Astrocyte of the spinal cord (primary cell): ENCODE results near the gene CCDC138.

Source experiments
- DNase-seq: peaks from one replicate; pipeline ENCODE4 v3.0.0; 2011; ENCODE audit warnings: low read depth, low spot score
- H3K4me3 ChIP-seq: 2 replicates; pipeline ENCODE4 v1.5.1; 2011; ENCODE audit warnings: low read depth, mild to moderate bottlenecking, low read length, moderate library complexity
- in situ Hi-C: cut with HindIII; loops from 2 replicates; pipeline ENCODE4 v1.10.0; 2017; ENCODE audit warnings: low sequenced_read_pairs
- TF ChIP-seq, protein P1 (sequence below): IDR thresholded peaks from 2 replicates; pipeline ENCODE4 v1.5.1; 2012; ENCODE audit warnings: low read depth, mild to moderate bottlenecking, low read length, inconsistent platforms

CCDC138 gene

GRCh38 chr2:108909275-108909823, 122.8 kb downstream of the CCDC138 start:
- in situ Hi-C loops: no loop called here
- DNase-seq: no peak
- no peak overlapping the region for H3K4me3 ChIP-seq
- TF ChIP-seq, protein P1, sequence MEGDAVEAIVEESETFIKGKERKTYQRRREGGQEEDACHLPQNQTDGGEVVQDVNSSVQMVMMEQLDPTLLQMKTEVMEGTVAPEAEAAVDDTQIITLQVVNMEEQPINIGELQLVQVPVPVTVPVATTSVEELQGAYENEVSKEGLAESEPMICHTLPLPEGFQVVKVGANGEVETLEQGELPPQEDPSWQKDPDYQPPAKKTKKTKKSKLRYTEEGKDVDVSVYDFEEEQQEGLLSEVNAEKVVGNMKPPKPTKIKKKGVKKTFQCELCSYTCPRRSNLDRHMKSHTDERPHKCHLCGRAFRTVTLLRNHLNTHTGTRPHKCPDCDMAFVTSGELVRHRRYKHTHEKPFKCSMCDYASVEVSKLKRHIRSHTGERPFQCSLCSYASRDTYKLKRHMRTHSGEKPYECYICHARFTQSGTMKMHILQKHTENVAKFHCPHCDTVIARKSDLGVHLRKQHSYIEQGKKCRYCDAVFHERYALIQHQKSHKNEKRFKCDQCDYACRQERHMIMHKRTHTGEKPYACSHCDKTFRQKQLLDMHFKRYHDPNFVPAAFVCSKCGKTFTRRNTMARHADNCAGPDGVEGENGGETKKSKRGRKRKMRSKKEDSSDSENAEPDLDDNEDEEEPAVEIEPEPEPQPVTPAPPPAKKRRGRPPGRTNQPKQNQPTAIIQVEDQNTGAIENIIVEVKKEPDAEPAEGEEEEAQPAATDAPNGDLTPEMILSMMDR: no peak

- H3K4me3 ChIP-seq: no peak overlapping the region
- no peak for DNase-seq
- TF ChIP-seq, protein P1: no peak
- in situ Hi-C loops: no loop called here
Measured at GRCh38 chr2:108910011-108910431, 123.5 kb downstream of the CCDC138 start.

DNA sequence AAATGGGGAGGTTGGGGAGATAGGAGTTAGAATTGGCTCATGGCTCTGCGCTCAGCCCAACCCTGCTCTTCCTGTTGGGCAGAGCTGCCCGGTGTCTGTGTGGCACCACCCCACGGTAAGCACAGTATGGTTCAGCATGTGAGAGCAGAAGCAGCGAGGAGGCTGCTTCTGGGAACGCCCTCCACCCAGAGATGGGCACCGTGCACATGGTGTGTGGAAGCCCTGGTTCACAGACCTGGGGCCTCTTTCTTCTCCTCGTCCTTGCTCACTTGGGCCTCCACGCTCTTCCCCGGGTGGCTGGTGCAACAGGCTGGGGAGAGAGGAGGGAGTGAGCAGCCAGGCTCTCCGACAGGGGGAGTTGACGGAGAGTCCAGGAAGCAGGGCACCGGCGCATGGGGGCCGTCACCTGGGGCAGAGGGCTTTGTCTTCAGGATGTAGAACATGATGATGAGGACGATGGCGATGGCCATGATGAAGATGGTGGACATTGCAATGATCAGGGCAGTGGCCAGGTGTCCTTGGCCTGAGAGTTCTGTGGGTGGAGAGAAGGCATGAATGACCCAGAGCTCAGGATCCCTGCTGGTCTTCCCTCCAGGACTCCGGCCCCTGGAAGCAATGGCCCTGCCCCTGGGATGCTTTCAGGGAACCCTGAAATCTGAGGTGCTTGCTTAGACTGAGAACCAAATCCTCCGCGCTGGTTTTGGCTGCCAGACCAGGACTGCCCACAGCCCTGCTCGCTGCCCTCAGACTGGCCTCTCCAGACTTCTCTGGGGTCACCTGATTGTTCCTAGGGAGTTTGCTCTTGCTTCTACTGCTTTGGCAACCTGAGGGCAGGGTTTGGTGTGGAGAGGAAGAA, 124.2 kb downstream of the CCDC138 start:
- TF ChIP-seq, protein P1: no peak
- DNase-seq: no peak
- in situ Hi-C loops: no loop called here
- H3K4me3 ChIP-seq: no peak overlapping the region

DNA sequence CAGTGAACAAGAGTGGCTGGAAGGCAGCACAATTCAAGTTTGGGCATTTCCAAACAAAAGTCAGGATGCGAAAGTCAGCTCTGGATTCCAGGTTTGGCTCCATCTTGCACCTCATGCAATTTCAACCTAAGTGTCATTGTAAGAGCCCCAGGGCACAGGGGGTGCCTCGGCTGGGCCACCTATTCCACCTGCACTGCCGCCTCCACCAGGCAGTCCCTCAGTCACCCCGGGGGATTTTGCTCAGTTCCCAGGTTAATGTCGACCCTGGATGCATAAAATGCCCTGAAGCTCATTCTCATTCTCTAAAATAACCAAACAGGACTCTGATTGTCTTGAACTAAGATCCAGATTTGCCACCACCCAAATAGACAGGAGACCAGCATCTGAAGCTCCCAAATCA, 124.8 kb downstream of the CCDC138 start:
- no peak for DNase-seq
- no peak overlapping the region for H3K4me3 ChIP-seq
- in situ Hi-C loops: no loop called here
- TF ChIP-seq, protein P1: no peak

- TF ChIP-seq, protein P1: no peak
- DNase-seq: no peak
- in situ Hi-C loops: no loop called here
- H3K4me3 ChIP-seq: no peak overlapping the region
Measured at GRCh38 chr2:108911807-108912628, 125.4 kb downstream of the CCDC138 start.

DNA sequence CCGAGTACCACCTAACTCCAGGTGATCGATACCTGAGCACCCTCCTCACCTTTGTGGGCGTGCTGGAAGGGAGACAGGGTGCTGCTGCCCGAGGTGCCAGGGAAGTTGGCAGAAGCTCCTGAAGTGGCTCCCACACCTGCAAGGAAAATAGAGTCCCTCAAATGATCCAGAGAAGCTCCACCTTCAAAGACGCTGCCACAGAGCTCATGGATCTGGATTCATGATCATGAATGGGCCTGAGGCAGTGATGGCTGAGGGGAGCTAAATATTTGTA, 126.0 kb downstream of the CCDC138 start:
- in situ Hi-C loops: no loop called here
- no peak for DNase-seq
- TF ChIP-seq, protein P1: no peak
- H3K4me3 ChIP-seq: no peak overlapping the region
